ENCODE results near the gene RHOBTB3. TPM values are rescaled to one million over a fixed set of nuclear protein-coding genes. Genes with fewer than 3 reads are reported as not detected.
A peak's percentile ranks its signal among the peaks of the same experiment; 100 is the strongest.

RHOBTB3 gene
- total RNA-seq, 3 donors from 2014 or later = 56.5 to 85.2 (median 60.4) TPM

GRCh38 chr5:95734187-95734586, 3.1 kb downstream of the RHOBTB3 start:
- DNase-seq = no peak
- no peak for TF ChIP-seq CTCF (IDR thresholded peaks at IDR 0.05)
- no peaks in the 10 kb centered on the region for H3K9me3 ChIP-seq
- no peaks in the 10 kb centered on the region for H3K36me3 ChIP-seq (ENCODE audit: low read depth)
- ATAC-seq = no peak
- intact Hi-C loops (cut with DNase I, micrococcal nuclease) = loop anchor here (5.0 to 10.0 kb wide), 2 partner anchors 69 to 87 kb away; partner anchors contain the start of gene RFESD (in 1 of the 2)
- no peak overlapping the region for H3K4me3 ChIP-seq
- H3K4me1 ChIP-seq (ENCODE audit: low read depth) = peaks cover 23% of the 10 kb centered on the region

GRCh38 chr5:95734906-95735305, 3.8 kb downstream of the RHOBTB3 start:
- H3K9me3 ChIP-seq = no peaks in the 10 kb centered on the region
- no peak overlapping the region for H3K4me3 ChIP-seq
- DNase-seq (no peak), ATAC-seq (peak; percentile 4)
- intact Hi-C loops (cut with DNase I, micrococcal nuclease) = loop anchor here (5.0 to 10.0 kb wide), 2 partner anchors 70 to 88 kb away; partner anchors contain the start of gene RFESD (in 1 of the 2)
- no peaks in the 10 kb centered on the region for H3K36me3 ChIP-seq (ENCODE audit: low read depth)
- no peak for TF ChIP-seq CTCF (IDR thresholded peaks at IDR 0.05)
- peaks cover 23% of the 10 kb centered on the region for H3K4me1 ChIP-seq (ENCODE audit: low read depth)

GRCh38 chr5:95735406-95735805, 4.3 kb downstream of the RHOBTB3 start:
- TF ChIP-seq CTCF (IDR thresholded peaks at IDR 0.05) = no peak
- no peak overlapping the region for H3K4me3 ChIP-seq
- ATAC-seq (peak; percentile 25), DNase-seq (no peak)
- no peaks in the 10 kb centered on the region for H3K9me3 ChIP-seq
- H3K36me3 ChIP-seq (ENCODE audit: low read depth) = no peaks in the 10 kb centered on the region
- peaks cover 20% of the 10 kb centered on the region for H3K4me1 ChIP-seq (ENCODE audit: low read depth)
- intact Hi-C loops (cut with DNase I, micrococcal nuclease) = loop anchor here in 1 of 2 donors (10.0 kb wide), 1 partner anchor 71 kb away; no protein-coding TSS in a partner anchor

- Histone ChIP-seq H3K4me3 (no peak overlapping the region), H3K36me3 (ENCODE audit: low read depth) (no peaks in the 10 kb centered on the region), H3K9me3 (no peaks in the 10 kb centered on the region), H3K4me1 (ENCODE audit: low read depth) (peaks cover 20% of the 10 kb centered on the region)
- no peak for TF ChIP-seq CTCF (IDR thresholded peaks at IDR 0.05)
- intact Hi-C loops (cut with DNase I, micrococcal nuclease) = loop anchor here in 1 of 2 donors (10.0 kb wide), 1 partner anchor 73 kb away; no protein-coding TSS in a partner anchor
- no peak for ATAC-seq
- DNase-seq = no peak
Observed at GRCh38 chr5:95738072-95738471, 6.9 kb downstream of the RHOBTB3 start.

- intact Hi-C loops (cut with DNase I, micrococcal nuclease) = loop anchor here in 1 of 2 donors (10.0 kb wide), 1 partner anchor 74 kb away; no protein-coding TSS in a partner anchor
Observed at GRCh38 chr5:95738834-95739233, 7.7 kb downstream of the RHOBTB3 start.

More at GRCh38 chr5:95738834-95739233, 7.7 kb downstream of the RHOBTB3 start:
- Histone ChIP-seq H3K4me3 (no peak overlapping the region), H3K9me3 (no peaks in the 10 kb centered on the region), H3K36me3 (ENCODE audit: low read depth) (no peaks in the 10 kb centered on the region), H3K4me1 (ENCODE audit: low read depth) (peaks cover 13% of the 10 kb centered on the region)
- TF ChIP-seq CTCF (IDR thresholded peaks at IDR 0.05) = no peak
- ATAC-seq (no peak), DNase-seq (no peak)

All from mucosa of descending colon (tissue), 3 donors.